ENCODE data around the gene CRABP2. TPM values are rescaled to one million over a fixed set of nuclear protein-coding genes. Genes with fewer than 3 reads are reported as not detected.

The CRABP2 gene
- total RNA-seq, 1 donor from 2014 or later = 278 TPM

- no peak overlapping the region for H3K9ac ChIP-seq (ENCODE audit: low read length)
- no peaks in the 10 kb centered on the region for H4K20me1 ChIP-seq (ENCODE audit: insufficient read depth, low read length)
- no peak overlapping the region for H3K4me3 ChIP-seq (ENCODE audit: insufficient read depth, low read depth, low read length)
- peaks cover 15% of the 10 kb centered on the region for H3K36me3 Mint-ChIP-seq (ENCODE audit: low read depth, unreplicated experiment)
- TF ChIP-seq EZH2 (IDR thresholded peaks at IDR 0.05; ENCODE audit: insufficient read depth, low read length) = no peak
- TF ChIP-seq, protein P1, sequence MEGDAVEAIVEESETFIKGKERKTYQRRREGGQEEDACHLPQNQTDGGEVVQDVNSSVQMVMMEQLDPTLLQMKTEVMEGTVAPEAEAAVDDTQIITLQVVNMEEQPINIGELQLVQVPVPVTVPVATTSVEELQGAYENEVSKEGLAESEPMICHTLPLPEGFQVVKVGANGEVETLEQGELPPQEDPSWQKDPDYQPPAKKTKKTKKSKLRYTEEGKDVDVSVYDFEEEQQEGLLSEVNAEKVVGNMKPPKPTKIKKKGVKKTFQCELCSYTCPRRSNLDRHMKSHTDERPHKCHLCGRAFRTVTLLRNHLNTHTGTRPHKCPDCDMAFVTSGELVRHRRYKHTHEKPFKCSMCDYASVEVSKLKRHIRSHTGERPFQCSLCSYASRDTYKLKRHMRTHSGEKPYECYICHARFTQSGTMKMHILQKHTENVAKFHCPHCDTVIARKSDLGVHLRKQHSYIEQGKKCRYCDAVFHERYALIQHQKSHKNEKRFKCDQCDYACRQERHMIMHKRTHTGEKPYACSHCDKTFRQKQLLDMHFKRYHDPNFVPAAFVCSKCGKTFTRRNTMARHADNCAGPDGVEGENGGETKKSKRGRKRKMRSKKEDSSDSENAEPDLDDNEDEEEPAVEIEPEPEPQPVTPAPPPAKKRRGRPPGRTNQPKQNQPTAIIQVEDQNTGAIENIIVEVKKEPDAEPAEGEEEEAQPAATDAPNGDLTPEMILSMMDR (IDR thresholded peaks at IDR 0.05; ENCODE audit: insufficient read depth, low read depth, low read length) = no peak
- FAIRE-seq (no peak), DNase-seq (ENCODE audit: low read depth) (no peak)
- H3K4me1 ChIP-seq (ENCODE audit: insufficient read depth, low read length) = peaks cover 35% of the 10 kb centered on the region
- peaks cover 35% of the 10 kb centered on the region for H3K4me1 Mint-ChIP-seq (ENCODE audit: low read depth, unreplicated experiment)
- H3K27ac Mint-ChIP-seq (ENCODE audit: unreplicated experiment) = no peak overlapping the region
- peaks cover 67% of the 10 kb centered on the region for H3K79me2 ChIP-seq (ENCODE audit: insufficient read depth, low read length)
- no peak overlapping the region for H2AFZ ChIP-seq (ENCODE audit: low read depth, low read length)
- H3K27ac ChIP-seq (ENCODE audit: low read depth, low read length) = no peak overlapping the region
- no peak overlapping the region for H3K4me2 ChIP-seq (ENCODE audit: low read length)
- peak overlapping the region; percentile 69 for H3K4me3 Mint-ChIP-seq (ENCODE audit: unreplicated experiment)
- H3K27me3 Mint-ChIP-seq (ENCODE audit: low read depth, unreplicated experiment) = no peaks in the 10 kb centered on the region
- H3K9me3 Mint-ChIP-seq (ENCODE audit: unreplicated experiment) = no peaks in the 10 kb centered on the region
- H3K9me3 ChIP-seq (ENCODE audit: insufficient read depth, low read depth, low read length) = no peaks in the 10 kb centered on the region
- no peaks in the 10 kb centered on the region for H3K27me3 ChIP-seq (ENCODE audit: insufficient read depth, low read length)
- H3K36me3 ChIP-seq (ENCODE audit: insufficient read depth, low read length) = peaks cover 4% of the 10 kb centered on the region
Measured at GRCh38 chr1:156743367-156744302, 38.3 kb upstream of the CRABP2 start.

DNA sequence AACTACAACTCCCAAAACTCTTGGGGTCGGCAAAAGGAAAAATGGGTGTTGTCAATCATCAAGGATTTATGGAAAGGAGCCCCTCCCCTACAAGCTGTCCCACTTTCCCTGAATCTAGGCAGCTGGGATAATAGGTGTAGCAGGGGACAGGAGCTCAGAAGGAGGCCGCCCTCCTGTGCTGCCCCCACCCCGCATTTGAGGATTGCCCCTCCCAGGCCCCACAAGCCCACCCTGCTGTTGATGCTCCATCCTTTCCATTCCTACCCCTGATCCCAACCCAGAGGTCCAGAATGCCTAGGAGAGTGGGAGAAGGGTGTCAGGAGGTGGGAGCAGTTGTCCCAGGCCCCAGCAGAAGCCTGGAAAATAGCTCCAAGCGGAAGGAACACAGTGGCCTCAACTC lies 37.4 kb upstream of the CRABP2 start:
- no peaks in the 10 kb centered on the region for H4K20me1 ChIP-seq (ENCODE audit: insufficient read depth, low read length)
- H3K27me3 Mint-ChIP-seq (ENCODE audit: low read depth, unreplicated experiment) = no peaks in the 10 kb centered on the region
- no peak overlapping the region for H2AFZ ChIP-seq (ENCODE audit: low read depth, low read length)
- no peak overlapping the region for H3K4me2 ChIP-seq (ENCODE audit: low read length)
- TF ChIP-seq, protein P1 (IDR thresholded peaks at IDR 0.05; ENCODE audit: insufficient read depth, low read depth, low read length) = no peak
- TF ChIP-seq EZH2 (IDR thresholded peaks at IDR 0.05; ENCODE audit: insufficient read depth, low read length) = no peak
- no peaks in the 10 kb centered on the region for H3K9me3 Mint-ChIP-seq (ENCODE audit: unreplicated experiment)
- peaks cover 15% of the 10 kb centered on the region for H3K36me3 Mint-ChIP-seq (ENCODE audit: low read depth, unreplicated experiment)
- no peaks in the 10 kb centered on the region for H3K9me3 ChIP-seq (ENCODE audit: insufficient read depth, low read depth, low read length)
- no peak overlapping the region for H3K4me3 Mint-ChIP-seq (ENCODE audit: unreplicated experiment)
- peaks cover 9% of the 10 kb centered on the region for H3K36me3 ChIP-seq (ENCODE audit: insufficient read depth, low read length)
- H3K4me1 Mint-ChIP-seq (ENCODE audit: low read depth, unreplicated experiment) = peaks cover 27% of the 10 kb centered on the region
- H3K4me3 ChIP-seq (ENCODE audit: insufficient read depth, low read depth, low read length) = no peak overlapping the region
- DNase-seq (ENCODE audit: low read depth) (no peak), FAIRE-seq (no peak)
- H3K9ac ChIP-seq (ENCODE audit: low read length) = no peak overlapping the region
- H3K27ac Mint-ChIP-seq (ENCODE audit: unreplicated experiment) = no peak overlapping the region
- peaks cover 58% of the 10 kb centered on the region for H3K79me2 ChIP-seq (ENCODE audit: insufficient read depth, low read length)
- no peaks in the 10 kb centered on the region for H3K27me3 ChIP-seq (ENCODE audit: insufficient read depth, low read length)
- no peak overlapping the region for H3K27ac ChIP-seq (ENCODE audit: low read depth, low read length)
- H3K4me1 ChIP-seq (ENCODE audit: insufficient read depth, low read length) = peaks cover 27% of the 10 kb centered on the region

DNA sequence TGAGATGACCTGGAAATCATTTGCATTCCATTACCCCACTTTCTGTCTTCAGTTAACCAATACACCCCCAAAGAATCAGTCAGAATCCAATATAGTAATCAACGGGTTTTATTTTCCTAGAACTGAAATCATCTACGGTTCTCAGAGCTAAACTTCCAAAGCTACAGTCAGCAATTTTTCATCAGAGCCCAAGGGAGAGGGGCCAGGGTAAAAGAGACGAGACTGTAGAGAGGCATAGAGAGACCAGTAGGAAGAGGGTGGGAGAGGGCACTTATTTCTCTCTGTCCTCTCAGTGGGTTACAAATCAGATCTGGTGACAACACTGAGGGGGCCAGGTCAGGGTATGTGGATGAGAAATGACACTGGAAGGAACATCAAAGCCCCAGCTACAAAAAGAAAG lies 36.6 kb upstream of the CRABP2 start:
- H3K9me3 ChIP-seq (ENCODE audit: insufficient read depth, low read depth, low read length) = no peaks in the 10 kb centered on the region
- H3K36me3 ChIP-seq (ENCODE audit: insufficient read depth, low read length) = peaks cover 14% of the 10 kb centered on the region
- Mint-ChIP-seq H3K4me3 (ENCODE audit: unreplicated experiment) (peak overlapping the region; percentile 56), H3K9me3 (ENCODE audit: unreplicated experiment) (no peaks in the 10 kb centered on the region), H3K4me1 (ENCODE audit: low read depth, unreplicated experiment) (peaks cover 21% of the 10 kb centered on the region), H3K27ac (ENCODE audit: unreplicated experiment) (peak overlapping the region; percentile 58), H3K36me3 (ENCODE audit: low read depth, unreplicated experiment) (peaks cover 18% of the 10 kb centered on the region), H3K27me3 (ENCODE audit: low read depth, unreplicated experiment) (no peaks in the 10 kb centered on the region)
- DNase-seq (ENCODE audit: low read depth) (no peak), FAIRE-seq (no peak)
- H2AFZ ChIP-seq (ENCODE audit: low read depth, low read length) = no peak overlapping the region
- H3K4me2 ChIP-seq (ENCODE audit: low read length) = peak overlapping the region; percentile 75
- no peak overlapping the region for H3K9ac ChIP-seq (ENCODE audit: low read length)
- H4K20me1 ChIP-seq (ENCODE audit: insufficient read depth, low read length) = no peaks in the 10 kb centered on the region
- peaks cover 51% of the 10 kb centered on the region for H3K79me2 ChIP-seq (ENCODE audit: insufficient read depth, low read length)
- H3K27ac ChIP-seq (ENCODE audit: low read depth, low read length) = no peak overlapping the region
- H3K4me1 ChIP-seq (ENCODE audit: insufficient read depth, low read length) = peaks cover 20% of the 10 kb centered on the region
- no peak overlapping the region for H3K4me3 ChIP-seq (ENCODE audit: insufficient read depth, low read depth, low read length)
- TF ChIP-seq EZH2 (IDR thresholded peaks at IDR 0.05; ENCODE audit: insufficient read depth, low read length) = no peak
- TF ChIP-seq, protein P1 (IDR thresholded peaks at IDR 0.05; ENCODE audit: insufficient read depth, low read depth, low read length) = no peak
- no peaks in the 10 kb centered on the region for H3K27me3 ChIP-seq (ENCODE audit: insufficient read depth, low read length)

Measured in astrocyte (in vitro differentiated cells and primary cell).